Sigmoid colon (tissue), 7 donors: ENCODE results near the gene SLIT3. TPM values are rescaled to one million over a fixed set of nuclear protein-coding genes. Genes with fewer than 3 reads are reported as not detected.
A peak's percentile ranks its signal among the peaks of the same experiment; 100 is the strongest.

Source experiments
- DNase-seq: peaks from one replicate; pipeline ENCODE4 v3.0.0-alpha.2; 2019
- H3K27ac ChIP-seq, 4 donors: fragments of 200-600 bp; sonication (generic); one replicate each; pipeline ENCODE4 v1.5.1; 2016 to 2019; ENCODE audit warnings: mild to moderate bottlenecking in 1 of 4
- H3K27me3 ChIP-seq, 3 donors: fragments of 200-600 bp; sonication (generic); one replicate each; pipeline ENCODE4 v1.5.1; 2019; ENCODE audit warnings: mild to moderate bottlenecking in 1 of 3
- H3K36me3 ChIP-seq, 4 donors: fragments of 200-600 bp; sonication (generic); one replicate each; pipeline ENCODE4 v1.5.1; 2016 to 2019
- H3K4me1 ChIP-seq, 4 donors: fragments of 200-600 bp; sonication (generic); one replicate each; pipeline ENCODE4 v1.5.1; 2017 to 2019
- H3K4me3 ChIP-seq, 4 donors: fragments of 200-600 bp; sonication (generic); one replicate each; pipeline ENCODE4 v1.5.1; 2017 to 2019; ENCODE audit warnings: mild to moderate bottlenecking in 2 of 4, moderate library complexity in 1 of 4
- H3K9me3 ChIP-seq, 4 donors: fragments of 200-600 bp in 3 of 4; sonication (generic) in 3 of 4; one replicate each; pipeline versions ENCODE4 v1.5.1 to v1.6.1; 2013 to 2019
- CTCF ChIP-seq, 4 experiments: fragments of 450-650 bp in 3 of 4; fragments of 200-600 bp in 1 of 4; IDR thresholded peaks; one replicate each; pipeline ENCODE4 v1.5.1; 2016 to 2019; ENCODE audit warnings: antibody characterized with exemption in 4 of 4, mild to moderate bottlenecking in 3 of 4, moderate library complexity in 2 of 4
- EP300 ChIP-seq, 4 donors: sonication (generic); formaldehyde crosslinking; IDR thresholded peaks; one replicate each; pipeline ENCODE4 v1.6.1; 2017; ENCODE audit warnings: antibody characterized with exemption in 4 of 4
- POLR2A ChIP-seq, 2 donors: fragments of 450-650 bp; IDR thresholded peaks; one replicate each; pipeline ENCODE4 v1.6.1; 2016; ENCODE audit warnings: antibody characterized with exemption in 2 of 2, mild to moderate bottlenecking in 2 of 2, moderate library complexity in 2 of 2
- POLR2AphosphoS5 ChIP-seq, 4 donors: sonication (generic); formaldehyde crosslinking; IDR thresholded peaks; one replicate each; pipeline ENCODE4 v1.6.1; 2017; ENCODE audit warnings: antibody characterized with exemption in 4 of 4
- WGBS, 2 donors: extraction: QIAGEN DNeasy Blood & Tissue Kit; methylation state at CpG; one replicate each; pipeline ENCODE4 v1.1.7; 2013; 5-methylcytosine and 5-hydroxymethylcytosine counted together
- intact Hi-C: fragments of 100-400 bp; cut with DNase I; formaldehyde crosslinking; loops from one replicate; pipeline ENCODE4 v1.15.1; 2023
- polyA plus RNA-seq, 3 donors: library from polyadenylated mRNA; stranded (reverse); fragments of 200-250 nt; gene quantifications; one replicate each; pipeline ENCODE4 v1.2.3, GENCODE V29; 2013
- total RNA-seq, 4 donors: library from RNA; depleted of rRNA; stranded (reverse); fragments of >200 nt; gene quantifications; one replicate each; pipeline ENCODE4 v1.1.0, GENCODE V29; 2016
- donor health status: healthy with polysubstance abuse.
- donor health status: Bipolar disorder and iron deficiency.
- donor health status: healthy.

SLIT3 gene
- total and polyA plus RNA-seq, 7 donors: 0.23 to 46.3 (median 30.0) TPM

GRCh38 chr5:168950241-168950951 lies 350.5 kb downstream of the SLIT3 start:
- Histone ChIP-seq H3K27me3 (no peaks in the 10 kb centered on the region), H3K4me1 (peaks cover 0 to 24% (median 18%) of the 10 kb centered on the region in 4 donors), H3K36me3 (no peaks in the 10 kb centered on the region), H3K9me3 (no peaks in the 10 kb centered on the region), H3K27ac (no peak overlapping the region), H3K4me3 (no peak overlapping the region)
- 82 to 83% methylated on average over 7 of the region's 7 CpGs for WGBS, 2 donors
- no peak for DNase-seq
- no peak for TF ChIP-seq EP300 (IDR thresholded peaks at IDR 0.05)
- no peak for TF ChIP-seq POLR2A (IDR thresholded peaks at IDR 0.05)
- no peak for TF ChIP-seq POLR2AphosphoS5 (IDR thresholded peaks at IDR 0.05)
- TF ChIP-seq CTCF (IDR thresholded peaks at IDR 0.05): no peak
- intact Hi-C loops: no loop called here

- Histone ChIP-seq H3K4me3 (no peak overlapping the region), H3K27me3 (no peaks in the 10 kb centered on the region), H3K9me3 (no peaks in the 10 kb centered on the region), H3K27ac (no peak overlapping the region), H3K36me3 (no peaks in the 10 kb centered on the region), H3K4me1 (peaks cover 0 to 24% (median 18%) of the 10 kb centered on the region in 4 donors)
- TF ChIP-seq CTCF (IDR thresholded peaks at IDR 0.05): no peak
- TF ChIP-seq POLR2A (IDR thresholded peaks at IDR 0.05): no peak
- TF ChIP-seq POLR2AphosphoS5 (IDR thresholded peaks at IDR 0.05): no peak
- TF ChIP-seq EP300 (IDR thresholded peaks at IDR 0.05): no peak
- DNase-seq: no peak
- 65 to 81% methylated on average over 3 of the region's 3 CpGs for WGBS, 2 donors
- intact Hi-C loops: no loop called here
Observed at GRCh38 chr5:168948746-168949145, 352.2 kb downstream of the SLIT3 start.

GRCh38 chr5:168947212-168947868 lies 353.6 kb downstream of the SLIT3 start:
- intact Hi-C loops: no loop called here
- no peak for DNase-seq

GRCh38 chr5:168946363-168946762 lies 354.6 kb downstream of the SLIT3 start:
- Histone ChIP-seq H3K36me3 (no peaks in the 10 kb centered on the region), H3K27ac (no peak overlapping the region), H3K4me1 (peaks cover 0 to 11% (median 8%) of the 10 kb centered on the region in 4 donors), H3K9me3 (no peaks in the 10 kb centered on the region), H3K4me3 (no peak overlapping the region), H3K27me3 (no peaks in the 10 kb centered on the region)
- intact Hi-C loops: no loop called here
- DNase-seq: no peak
- 89 to 92% methylated on average over 6 of the region's 6 CpGs for WGBS, 2 donors
- TF ChIP-seq CTCF (IDR thresholded peaks at IDR 0.05): no peak
- TF ChIP-seq EP300 (IDR thresholded peaks at IDR 0.05): no peak
- TF ChIP-seq POLR2A (IDR thresholded peaks at IDR 0.05): no peak
- TF ChIP-seq POLR2AphosphoS5 (IDR thresholded peaks at IDR 0.05): no peak

More at GRCh38 chr5:168947212-168947868, 353.6 kb downstream of the SLIT3 start:
- no peaks in the 10 kb centered on the region for H3K27me3 ChIP-seq
- TF ChIP-seq CTCF (IDR thresholded peaks at IDR 0.05): peak in 3 of 4 experiments; percentile 21 to 50 (median 39)
- no peak for TF ChIP-seq POLR2A (IDR thresholded peaks at IDR 0.05)
- TF ChIP-seq POLR2AphosphoS5 (IDR thresholded peaks at IDR 0.05): no peak
- TF ChIP-seq EP300 (IDR thresholded peaks at IDR 0.05): no peak
- no peak overlapping the region for H3K27ac ChIP-seq
- no peaks in the 10 kb centered on the region for H3K36me3 ChIP-seq
- peaks cover 0 to 21% (median 16%) of the 10 kb centered on the region in 4 donors for H3K4me1 ChIP-seq
- 35 to 49% methylated on average over 5 of the region's 5 CpGs for WGBS, 2 donors
- H3K4me3 ChIP-seq: no peak overlapping the region
- H3K9me3 ChIP-seq: no peaks in the 10 kb centered on the region
